ENCODE results near the gene FOXI3. TPM values are rescaled to one million over a fixed set of nuclear protein-coding genes. Genes with fewer than 3 reads are reported as not detected.

FOXI3 gene
- total RNA-seq, 2 experiments from 2014 or later: not detected

DNA sequence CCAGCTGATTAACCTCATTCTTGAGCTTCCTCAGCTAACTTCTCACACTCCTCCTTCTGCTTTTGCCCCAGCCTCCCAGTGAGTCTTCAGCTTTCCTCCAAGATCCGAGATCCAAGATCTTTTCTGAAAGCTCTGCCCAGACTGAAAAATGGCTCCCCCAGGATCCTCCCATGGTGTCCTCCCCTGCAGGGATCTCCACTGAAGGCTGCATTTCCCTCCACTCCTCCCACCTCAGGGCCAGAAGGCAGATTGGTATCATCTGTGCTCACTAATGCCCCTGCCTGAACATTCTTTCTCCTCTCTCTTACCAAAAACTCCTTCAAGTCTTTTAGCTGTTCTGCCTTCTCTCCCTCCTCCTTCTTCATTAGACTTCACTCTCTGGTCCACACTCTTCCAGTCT lies 6.1 kb upstream of the FOXI3 start:
- Mint-ChIP-seq H3K36me3 (ENCODE audit: low read depth) (no peaks in the 10 kb centered on the region), H3K4me3 (no peak overlapping the region), H3K27ac (no peak overlapping the region), H3K4me1 (ENCODE audit: low read depth) (no peaks in the 10 kb centered on the region), H3K27me3 (peaks cover 53% of the 10 kb centered on the region), H3K9me3 (no peaks in the 10 kb centered on the region)
- H3K27ac ChIP-seq (ENCODE audit: low read depth in 1 of 2, low read length in 2 of 2): no peak overlapping the region
- ChIA-PET POLR2A (no interaction called here), CTCF (no interaction called here)
- H3K4me3 ChIP-seq (ENCODE audit: low read length): no peak overlapping the region
- H3K36me3 ChIP-seq (ENCODE audit: insufficient read depth, low read length): no peaks in the 10 kb centered on the region
- intact Hi-C loops (cut with DNase I, micrococcal nuclease): no loop called here
- no peak for ATAC-seq (ENCODE audit: poor library complexity)
- peaks cover 0 to 14% of the 10 kb centered on the region in 2 experiments for H3K9me3 ChIP-seq (ENCODE audit: control insufficient read depth in 1 of 2, insufficient read depth in 1 of 2, low read length in 2 of 2)
- DNase-seq: no peak
- H3K4me1 ChIP-seq (ENCODE audit: insufficient read depth, low read length): no peaks in the 10 kb centered on the region
- peaks cover 24 to 49% of the 10 kb centered on the region in 2 experiments for H3K27me3 ChIP-seq (ENCODE audit: control insufficient read depth in 1 of 2, insufficient read depth in 2 of 2, low read length in 2 of 2)
- TF ChIP-seq CTCF (IDR thresholded peaks at IDR 0.05): no peak

DNA sequence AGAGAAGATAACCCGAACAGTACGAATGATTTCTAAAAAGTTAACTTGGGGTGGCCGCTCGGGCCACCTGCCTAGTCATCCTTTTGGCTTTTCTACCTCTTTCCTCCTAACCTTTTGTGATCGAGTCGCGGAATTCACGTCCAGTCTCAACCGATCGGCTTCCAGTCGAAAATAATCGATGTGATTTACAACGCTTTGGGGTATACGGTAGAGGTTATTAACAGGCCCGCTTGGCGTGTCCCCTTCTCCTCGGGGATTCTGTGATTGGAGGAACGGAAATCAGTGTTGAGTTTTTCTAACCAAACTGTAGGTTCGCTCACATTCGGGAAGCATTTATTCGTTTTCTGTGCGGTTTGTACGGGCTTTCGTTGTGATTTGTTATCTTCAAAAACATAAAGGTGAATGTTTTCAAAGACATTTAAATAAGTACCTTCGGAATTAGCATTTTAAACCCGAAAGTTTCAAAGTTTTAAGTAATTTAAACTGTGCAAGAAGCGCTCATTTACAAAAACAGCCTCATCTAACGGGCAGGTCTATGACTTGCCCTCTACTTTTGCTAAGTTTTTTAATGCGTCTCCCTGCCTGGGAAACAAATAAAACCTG lies 588 bp upstream of the FOXI3 start:
- H3K36me3 ChIP-seq (ENCODE audit: insufficient read depth, low read length): no peaks in the 10 kb centered on the region
- H3K9me3 ChIP-seq (ENCODE audit: control insufficient read depth in 1 of 2, insufficient read depth in 1 of 2, low read length in 2 of 2): peaks cover 0 to 18% of the 10 kb centered on the region in 2 experiments
- ATAC-seq (ENCODE audit: poor library complexity) (no peak), DNase-seq (peak in 1 of 14 experiments; percentile 5)
- H3K9me3 Mint-ChIP-seq: no peaks in the 10 kb centered on the region
- ChIA-PET POLR2A (no interaction called here), CTCF (no interaction called here)
- H3K4me3 Mint-ChIP-seq: peak overlapping the region; percentile 72
- peaks cover 79% of the 10 kb centered on the region for H3K27me3 Mint-ChIP-seq
- peaks cover 13% of the 10 kb centered on the region for H3K4me1 ChIP-seq (ENCODE audit: insufficient read depth, low read length)
- no peak for TF ChIP-seq CTCF (IDR thresholded peaks at IDR 0.05)
- no peak overlapping the region for H3K27ac Mint-ChIP-seq
- intact Hi-C loops (cut with DNase I, micrococcal nuclease): no loop called here
- no peak overlapping the region for H3K27ac ChIP-seq (ENCODE audit: low read depth in 1 of 2, low read length in 2 of 2)
- H3K4me3 ChIP-seq (ENCODE audit: low read length): peak overlapping the region; percentile 10
- H3K36me3 Mint-ChIP-seq (ENCODE audit: low read depth): no peaks in the 10 kb centered on the region
- H3K4me1 Mint-ChIP-seq (ENCODE audit: low read depth): peaks cover 7% of the 10 kb centered on the region
- peaks cover 39 to 81% of the 10 kb centered on the region in 2 experiments for H3K27me3 ChIP-seq (ENCODE audit: control insufficient read depth in 1 of 2, insufficient read depth in 2 of 2, low read length in 2 of 2)

DNA sequence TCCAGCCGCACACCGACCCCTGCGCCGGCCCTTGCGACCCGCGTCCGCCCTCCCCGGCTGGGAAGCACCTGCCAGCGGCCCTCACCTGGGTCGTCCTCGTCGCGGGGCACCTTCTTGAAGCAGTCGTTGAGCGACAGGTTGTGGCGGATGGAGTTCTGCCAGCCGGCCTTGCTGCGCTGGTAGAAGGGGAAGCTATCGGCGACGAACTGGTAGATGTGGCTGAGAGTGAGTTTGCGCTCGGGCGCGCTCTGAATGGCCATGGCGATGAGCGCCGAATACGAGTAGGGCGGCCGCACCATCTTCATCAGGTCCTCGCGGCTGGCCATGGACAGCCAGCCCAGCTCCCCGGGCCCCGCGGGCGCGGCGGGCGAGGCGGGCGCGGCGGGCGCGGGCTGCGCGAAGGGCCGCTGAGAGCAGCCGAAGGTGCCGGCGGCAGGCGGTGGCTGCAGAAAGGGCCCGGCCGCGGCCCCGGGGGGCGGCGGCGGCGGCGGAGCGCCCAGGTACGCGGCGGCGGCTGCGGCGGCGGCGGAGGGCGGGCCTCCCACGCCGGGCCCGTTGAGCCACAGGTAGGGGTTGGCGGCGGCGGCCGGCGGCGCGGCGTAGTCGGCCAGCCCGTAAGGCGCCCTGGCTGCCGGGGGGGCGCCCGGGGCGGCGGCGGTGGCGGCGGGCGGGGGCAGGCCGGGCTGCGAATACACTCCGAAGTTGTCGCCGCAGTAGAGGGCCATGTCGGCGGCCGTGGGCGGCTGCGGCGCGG lies 505 bp downstream of the FOXI3 start:
- peak overlapping the region; percentile 58 for H3K4me3 Mint-ChIP-seq
- peaks cover 82% of the 10 kb centered on the region for H3K27me3 Mint-ChIP-seq
- H3K4me1 Mint-ChIP-seq (ENCODE audit: low read depth): peaks cover 7% of the 10 kb centered on the region
- Histone ChIP-seq H3K4me1 (ENCODE audit: insufficient read depth, low read length) (peaks cover 13% of the 10 kb centered on the region), H3K9me3 (ENCODE audit: control insufficient read depth in 1 of 2, insufficient read depth in 1 of 2, low read length in 2 of 2) (peaks cover 0 to 19% of the 10 kb centered on the region in 2 experiments), H3K27ac (ENCODE audit: low read depth in 1 of 2, low read length in 2 of 2) (no peak overlapping the region), H3K27me3 (ENCODE audit: control insufficient read depth in 1 of 2, insufficient read depth in 2 of 2, low read length in 2 of 2) (peaks cover 42 to 81% of the 10 kb centered on the region in 2 experiments), H3K36me3 (ENCODE audit: insufficient read depth, low read length) (no peaks in the 10 kb centered on the region), H3K4me3 (ENCODE audit: low read length) (no peak overlapping the region)
- ATAC-seq (ENCODE audit: poor library complexity) (no peak), DNase-seq (peak in 4 of 14 experiments; percentile 7 to 36 (median 18))
- H3K9me3 Mint-ChIP-seq: no peaks in the 10 kb centered on the region
- intact Hi-C loops (cut with DNase I, micrococcal nuclease): no loop called here
- no peaks in the 10 kb centered on the region for H3K36me3 Mint-ChIP-seq (ENCODE audit: low read depth)
- CTCF ChIA-PET: no interaction called here
- no peak overlapping the region for H3K27ac Mint-ChIP-seq
- TF ChIP-seq CTCF (IDR thresholded peaks at IDR 0.05): no peak
- POLR2A ChIA-PET: no interaction called here
